Common myeloid progenitor, CD34-positive (primary cell): Measurements from ENCODE around the gene DOP1A.

Experiments used
- CTCF ChIA-PET: fragments of 350-600 bp; sonication (Branson Sonifier 250); formaldehyde crosslinking; loops from one replicate; lab custom pipeline; 2021; ENCODE audit warnings: antibody characterized with exemption; lab: Charles Lee
- POLR2A ChIA-PET: fragments of 350-600 bp; sonication (Branson Sonifier 250); formaldehyde crosslinking; loops from one replicate; lab custom pipeline; 2021; ENCODE audit warnings: antibody characterized with exemption; lab: Charles Lee
- DNase-seq, 3 donors: peaks; one replicate each; pipeline versions ENCODE4 v3.0.0 to v3.0.0-alpha.2; 2013
- H3K27ac ChIP-seq, 2 experiments: 1 replicate in 1 of 2; 2 replicates in 1 of 2; pipeline ENCODE4 v1.7.0; 2013; ENCODE audit warnings: inconsistent platforms in 2 of 2, low read length in 2 of 2, mild to moderate bottlenecking in 2 of 2, low read depth in 1 of 2, moderate library complexity in 1 of 2; ENCODE audit not compliant: severe bottlenecking in 2 of 2, insufficient read depth in 1 of 2, poor library complexity in 1 of 2
- H3K27me3 ChIP-seq, 5 experiments: replicated peaks in 2 of 5; 1 replicate in 3 of 5; 2 replicates in 2 of 5; pipeline versions ENCODE4 v1.6.1 to v1.7.0; 2013; ENCODE audit warnings: low read length in 4 of 5, mild to moderate bottlenecking in 2 of 5, moderate library complexity in 2 of 5, inconsistent platforms in 1 of 5; ENCODE audit not compliant: insufficient read depth in 5 of 5, control insufficient read depth in 4 of 5
- H3K36me3 ChIP-seq, 4 experiments: 1 replicate in 2 of 4; 2 replicates in 2 of 4; pipeline versions ENCODE4 v1.6.1 to v1.7.0; 2013; ENCODE audit warnings: low read length in 3 of 4, control low read depth in 1 of 4, mild to moderate bottlenecking in 1 of 4; ENCODE audit not compliant: control insufficient read depth in 4 of 4, insufficient read depth in 4 of 4
- H3K4me1 ChIP-seq, 4 experiments: 1 replicate in 3 of 4; 2 replicates in 1 of 4; pipeline versions ENCODE4 v1.6.1 to v1.7.1; 2013; ENCODE audit warnings: low read length in 3 of 4, mild to moderate bottlenecking in 3 of 4, control low read depth in 1 of 4, inconsistent platforms in 1 of 4, moderate library complexity in 1 of 4; ENCODE audit not compliant: control insufficient read depth in 4 of 4, insufficient read depth in 4 of 4; ENCODE audit errors: control extremely low read depth in 1 of 4
- H3K4me3 ChIP-seq, 7 experiments: 1 replicate in 4 of 7; 2 replicates in 3 of 7; pipeline versions ENCODE4 v1.5.1 to v1.7.0; 2013; ENCODE audit warnings: mild to moderate bottlenecking in 7 of 7, low read length in 6 of 7, moderate library complexity in 6 of 7, inconsistent platforms in 2 of 7, low read depth in 2 of 7, control low read depth in 1 of 7; ENCODE audit not compliant: insufficient read depth in 4 of 7, control insufficient read depth in 1 of 7; ENCODE audit errors: extremely low read depth in 1 of 7
- H3K9me3 ChIP-seq, 5 experiments: 1 replicate in 4 of 5; 2 replicates in 1 of 5; pipeline versions ENCODE4 v1.6.1 to v1.7.1; 2013; ENCODE audit warnings: low read length in 4 of 5, mild to moderate bottlenecking in 2 of 5, inconsistent platforms in 1 of 5, low read depth in 1 of 5, moderate library complexity in 1 of 5; ENCODE audit not compliant: control insufficient read depth in 4 of 5, insufficient read depth in 2 of 5; ENCODE audit errors: control extremely low read depth in 1 of 5
- WGBS: methylation state at CpG from one replicate; pipeline ENCODE4 v1.1.5; 2013; ENCODE audit not compliant: insufficient coverage; 5-methylcytosine and 5-hydroxymethylcytosine counted together

The DOP1A gene

GRCh38 chr6:83192871-83193746 lies 125.6 kb downstream of the DOP1A start, which contains the start of the genes PGM3 and RWDD2A:
TSS of gene PGM3 (minus strand) at chr6:83193265. CDS start at chr6:83191012, 2,253 bp downstream.
TSS of gene RWDD2A (plus strand) at chr6:83193357. CDS start at chr6:83194452, 1,095 bp downstream.
- H3K4me1 ChIP-seq: peaks cover 8 to 18% (median 11%) of the 10 kb centered on the region in 4 experiments

DNA sequence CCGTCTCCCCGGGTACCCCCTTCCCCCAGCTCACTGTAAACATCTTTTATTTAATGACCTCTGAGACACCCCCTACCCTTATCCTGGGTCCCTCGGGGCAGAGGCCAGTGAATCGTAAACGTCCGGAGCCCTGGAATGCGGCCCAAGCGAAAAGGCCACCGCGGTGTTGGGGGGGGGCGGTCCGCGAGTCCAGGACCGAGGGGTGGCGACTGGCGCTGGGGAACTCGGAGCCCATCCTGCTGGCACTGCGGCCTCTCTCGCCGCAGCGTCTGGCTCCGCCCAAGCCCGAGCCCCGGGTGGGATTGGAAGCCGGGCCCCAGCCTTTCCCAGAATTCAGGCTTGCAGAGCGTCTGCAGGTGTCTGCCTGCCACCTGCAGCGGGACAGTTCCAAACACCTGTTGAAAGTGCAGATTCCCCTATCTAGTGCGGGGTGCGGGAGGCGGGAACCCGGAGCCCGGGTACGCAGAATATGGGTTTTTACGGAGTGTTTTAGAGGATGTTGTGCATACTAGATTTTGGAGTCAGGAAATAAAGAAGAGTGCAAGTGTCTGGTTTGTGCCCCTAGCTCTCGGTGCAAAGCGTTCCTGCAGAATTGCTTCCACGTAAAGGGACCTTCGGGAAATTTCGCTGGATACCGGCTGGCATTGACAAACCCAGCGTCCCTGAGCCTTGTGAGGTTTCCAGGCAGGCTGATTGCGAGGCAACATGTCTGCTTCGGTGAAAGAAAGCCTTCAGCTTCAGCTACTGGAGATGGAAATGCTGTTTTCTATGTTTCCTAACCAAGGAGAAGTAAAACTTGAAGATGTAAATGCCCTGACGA lies 126.5 kb downstream of the DOP1A start:
- 6% methylated on average over 43 of the region's 44 CpGs for WGBS
- no peak overlapping the region for H3K27ac ChIP-seq
- peak; percentile 2 to 15 (median 10) for DNase-seq
- ChIA-PET POLR2A (interaction anchor here (0.6 kb wide), 1 partner anchor 14 kb away, joined by 3 read pairs; no protein-coding TSS in a partner anchor), CTCF (interaction anchor here (0.7 to 4.5 kb wide), 4 partner anchors 10 to 224 kb away, joined by 3 to 20 read pairs (median 4); partner anchors contain the start of genes DOP1A and UBE3D)
- no peaks in the 10 kb centered on the region for H3K9me3 ChIP-seq
- H3K4me1 ChIP-seq: peaks cover 8 to 18% (median 11%) of the 10 kb centered on the region in 4 experiments
- H3K36me3 ChIP-seq: peaks cover 0 to 6% (median 3%) of the 10 kb centered on the region in 4 experiments
- H3K4me3 ChIP-seq: peak overlapping the region; percentile 86 to 100 (median 92)
- H3K27me3 ChIP-seq: peaks cover 0 to 3% (median 0%) of the 10 kb centered on the region in 5 experiments

More at GRCh38 chr6:83192871-83193746, 125.6 kb downstream of the DOP1A start, which contains the start of the genes PGM3 and RWDD2A:
- peak; percentile 84 to 94 (median 93) for DNase-seq
- H3K27me3 ChIP-seq: peaks cover 0 to 3% (median 0%) of the 10 kb centered on the region in 5 experiments
- peak within 1 kb of the TSS; percentile 86 to 100 (median 92) for H3K4me3 ChIP-seq
- ChIA-PET CTCF (interaction anchor here (0.7 to 4.5 kb wide), 4 partner anchors 11 to 225 kb away, joined by 3 to 20 read pairs (median 4); partner anchors contain the start of genes DOP1A and UBE3D), POLR2A (interaction anchor here (0.6 kb wide), 1 partner anchor 13 kb away, joined by 3 read pairs; no protein-coding TSS in a partner anchor)
- no peaks in the 10 kb centered on the region for H3K9me3 ChIP-seq
- peak within 1 kb of the TSS in 1 of 2 experiments; percentile 78 for H3K27ac ChIP-seq
- H3K36me3 ChIP-seq: peaks cover 0 to 11% (median 3%) of the 10 kb centered on the region in 4 experiments
- under 1% methylated on average over 63 of the region's 88 CpGs for WGBS

DNA sequence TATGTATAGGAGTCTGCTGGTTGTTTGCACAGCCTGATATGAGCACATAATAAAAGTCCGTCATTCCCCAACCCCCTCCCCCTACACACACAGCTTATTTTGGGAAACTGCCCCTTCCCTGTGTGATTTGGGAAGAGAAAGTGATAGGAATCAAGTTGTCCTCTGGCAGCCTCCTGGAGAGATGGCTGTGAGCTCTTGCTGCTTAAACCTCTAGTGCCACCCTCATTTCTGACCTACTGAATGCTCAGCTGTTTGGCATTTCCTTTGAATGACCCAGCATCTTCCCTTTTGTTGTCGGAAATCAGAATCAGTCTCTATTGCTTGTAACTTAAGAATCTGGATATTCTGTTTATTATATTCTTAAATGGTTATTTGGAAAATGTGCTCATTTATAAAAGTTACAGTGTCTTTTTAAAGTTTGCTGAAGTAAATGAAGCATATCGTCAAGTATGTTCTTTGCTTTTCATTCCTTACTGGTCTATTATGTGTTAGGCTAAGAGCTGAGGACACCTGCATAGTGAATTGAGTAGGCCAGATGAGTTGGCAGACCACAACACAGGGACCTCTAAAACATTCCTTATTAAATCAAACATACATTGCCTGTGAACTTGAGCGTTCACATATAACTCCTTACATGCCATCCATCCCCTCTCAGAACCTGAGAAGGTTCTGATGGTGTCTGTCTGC lies 131.2 kb downstream of the DOP1A start:
- CTCF ChIA-PET: interaction anchor here (1.0 to 2.0 kb wide), 4 partner anchors 16 to 131 kb away, joined by 3 to 8 read pairs (median 4); partner anchors contain the start of gene DOP1A
- Histone ChIP-seq H3K27ac (no peak overlapping the region), H3K9me3 (no peaks in the 10 kb centered on the region), H3K4me3 (no peak overlapping the region), H3K36me3 (no peaks in the 10 kb centered on the region), H3K4me1 (peaks cover 5 to 8% (median 7%) of the 10 kb centered on the region in 4 experiments), H3K27me3 (peaks cover 0 to 3% (median 0%) of the 10 kb centered on the region in 5 experiments)
- POLR2A ChIA-PET: no interaction called here
- no peak for DNase-seq
- 100% methylated on average over 2 of the region's 4 CpGs for WGBS

- no peak overlapping the region for H3K4me3 ChIP-seq
- no peaks in the 10 kb centered on the region for H3K9me3 ChIP-seq
- no peaks in the 10 kb centered on the region for H3K36me3 ChIP-seq
- peaks cover 0 to under 1% (median 0%) of the 10 kb centered on the region in 5 experiments for H3K27me3 ChIP-seq
- no peak overlapping the region for H3K27ac ChIP-seq
- WGBS: 100% methylated on average over 3 of the region's 5 CpGs
- POLR2A ChIA-PET: no interaction called here
- DNase-seq: no peak
- CTCF ChIA-PET: interaction anchor here (1.0 to 1.1 kb wide), 2 partner anchors 13 to 16 kb away, joined by 3 read pairs; no protein-coding TSS in a partner anchor
- H3K4me1 ChIP-seq: peaks cover 0 to 2% (median 1%) of the 10 kb centered on the region in 4 experiments
Observed at GRCh38 chr6:83199173-83199862, 131.8 kb downstream of the DOP1A start.

DNA sequence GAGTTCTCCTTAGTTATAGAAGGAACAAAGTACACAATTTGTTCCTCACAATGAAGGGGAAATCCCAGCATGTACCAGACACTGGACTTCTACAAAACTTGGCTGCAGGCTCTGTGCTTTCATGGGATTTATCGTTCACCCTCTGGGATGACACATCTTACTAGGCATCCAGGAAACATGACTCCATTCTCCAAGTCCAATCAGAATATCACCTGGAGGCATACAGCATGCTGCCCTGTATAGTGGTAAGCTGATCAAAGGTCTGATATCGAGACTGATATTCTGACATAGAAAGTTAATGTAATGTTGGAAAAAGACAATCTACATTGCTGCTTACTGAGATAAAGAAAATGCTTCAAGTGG lies 132.4 kb downstream of the DOP1A start:
- H3K4me3 ChIP-seq: no peak overlapping the region
- no peak for DNase-seq
- H3K36me3 ChIP-seq: no peaks in the 10 kb centered on the region
- no peaks in the 10 kb centered on the region for H3K4me1 ChIP-seq
- H3K9me3 ChIP-seq: no peaks in the 10 kb centered on the region
- ChIA-PET CTCF (interaction anchor here (1.0 to 1.1 kb wide), 2 partner anchors 13 to 15 kb away, joined by 3 to 4 read pairs; no protein-coding TSS in a partner anchor), POLR2A (no interaction called here)
- H3K27me3 ChIP-seq: no peaks in the 10 kb centered on the region
- no CpG with 5 or more reads among the region's 2 CpGs for WGBS
- no peak overlapping the region for H3K27ac ChIP-seq
